Keratinocyte (primary cell): ENCODE data around the gene FBXL13. TPM values are rescaled to one million over a fixed set of nuclear protein-coding genes. Genes with fewer than 3 reads are reported as not detected.

ENCODE experiments used
- DNase-seq: peaks from one replicate; pipeline ENCODE4 v3.0.0-alpha.2; 2011; ENCODE audit warnings: low read depth, missing footprints, low spot score
- FAIRE-seq: peaks from 2 replicates; lab custom pipeline; 2011; peaks lifted over from hg19 to GRCh38; lab: Jason Lieb, UNC
- H2AFZ ChIP-seq: 2 replicates; pipeline ENCODE4 v1.6.0; 2012; ENCODE audit warnings: low read length, control low read depth, inconsistent platforms; ENCODE audit not compliant: control insufficient read depth
- H3K27ac ChIP-seq: 2 replicates; pipeline ENCODE4 v1.5.1; 2011; ENCODE audit warnings: low read length; ENCODE audit not compliant: control insufficient read depth, insufficient read depth
- H3K27me3 ChIP-seq: 3 replicates; pipeline ENCODE4 v1.6.0; 2011; ENCODE audit warnings: low read length; ENCODE audit not compliant: control insufficient read depth, insufficient read depth; ENCODE audit errors: extremely low read depth
- H3K36me3 ChIP-seq, 2 experiments: 2 replicates in 1 of 2; 3 replicates in 1 of 2; pipeline ENCODE4 v1.5.1; 2011; ENCODE audit warnings: low read length in 2 of 2, mild to moderate bottlenecking in 1 of 2; ENCODE audit not compliant: control insufficient read depth in 2 of 2, insufficient read depth in 2 of 2; ENCODE audit errors: extremely low read depth in 1 of 2
- H3K4me1 ChIP-seq: 3 replicates; pipeline ENCODE4 v1.5.1; 2011; ENCODE audit warnings: low read length; ENCODE audit not compliant: control insufficient read depth, insufficient read depth; ENCODE audit errors: extremely low read depth
- H3K4me2 ChIP-seq: 3 replicates; pipeline ENCODE4 v1.6.0; 2011; ENCODE audit warnings: low read depth, low read length; ENCODE audit not compliant: control insufficient read depth, insufficient read depth; ENCODE audit errors: extremely low read depth
- H3K4me3 ChIP-seq, 3 experiments: fragments of 200-600 bp in 1 of 3; sonication (generic) in 1 of 3; 2 replicates in 2 of 3; 3 replicates in 1 of 3; pipeline ENCODE4 v1.5.1; 2011 to 2016; ENCODE audit warnings: low read length in 3 of 3, mild to moderate bottlenecking in 3 of 3, control low read depth in 2 of 3, inconsistent platforms in 1 of 3, low read depth in 1 of 3, mixed read lengths in 1 of 3, mixed run types in 1 of 3, moderate library complexity in 1 of 3; ENCODE audit not compliant: control insufficient read depth in 2 of 3, insufficient read depth in 2 of 3; ENCODE audit errors: extremely low read depth in 1 of 3
- H3K79me2 ChIP-seq: 2 replicates; pipeline ENCODE4 v1.6.0; 2012; ENCODE audit warnings: low read length; ENCODE audit not compliant: control insufficient read depth, insufficient read depth
- H3K9ac ChIP-seq: 3 replicates; pipeline ENCODE4 v1.6.0; 2011; ENCODE audit warnings: low read length; ENCODE audit not compliant: control insufficient read depth, insufficient read depth; ENCODE audit errors: extremely low read depth
- H3K9me1 ChIP-seq: 3 replicates; pipeline ENCODE4 v1.6.0; 2011; ENCODE audit warnings: low read length; ENCODE audit not compliant: control insufficient read depth, insufficient read depth; ENCODE audit errors: extremely low read depth
- H3K9me3 ChIP-seq: 2 replicates; pipeline ENCODE4 v1.5.1; 2012; ENCODE audit warnings: low read depth, low read length; ENCODE audit not compliant: control insufficient read depth
- H4K20me1 ChIP-seq: 3 replicates; pipeline ENCODE4 v1.6.0; 2011; ENCODE audit warnings: low read length; ENCODE audit not compliant: control insufficient read depth, insufficient read depth; ENCODE audit errors: extremely low read depth
- EZH2 ChIP-seq: IDR thresholded peaks from one replicate; pipeline ENCODE4 v1.6.1; 2012; ENCODE audit warnings: inconsistent platforms, mild to moderate bottlenecking, low read length, moderate library complexity
- dilution Hi-C: fragments of 300-500 bp; cut with MboI; formaldehyde crosslinking; loops from one replicate; pipeline ENCODE4 v1.7.0; 2020; ENCODE audit warnings: low sequenced_read_pairs; ENCODE audit not compliant: extremely low pct_ligation_motif_present
- polyA plus RNA-seq, 5 experiments: library from polyadenylated mRNA; depleted of rRNA in 3 of 5; stranded (reverse) in 3 of 5; stranded (forward) in 1 of 5; unstranded in 1 of 5; fragments of >200 nt; gene quantifications; 1 replicate in 1 of 5; 2 replicates in 3 of 5; 3 replicates in 1 of 5; pipeline versions ENCODE4 v1.2.1 to v1.2.3, GENCODE V29; 2011 to 2012; ENCODE audit warnings: missing spikeins in 2 of 5, low read depth in 1 of 5, low replicate concordance in 1 of 5
- TF ChIP-seq, protein P1 (sequence below), 3 experiments: IDR thresholded peaks in 1 of 3; conservative IDR thresholded peaks in 1 of 3; optimal IDR thresholded peaks in 1 of 3; 2 replicates in 2 of 3; 3 replicates in 1 of 3; pipeline versions ENCODE3 to v1.5.1; 2011; ENCODE audit warnings: low read length in 3 of 3, mild to moderate bottlenecking in 3 of 3, moderate library complexity in 2 of 3, control low read depth in 1 of 3, inconsistent platforms in 1 of 3; ENCODE audit not compliant: insufficient read depth in 2 of 3; ENCODE audit errors: extremely low read depth in 1 of 3

Gene FBXL13
- polyA plus RNA-seq, 1 donor (not counting 4 experiments of a cell fraction or from before 2014, with no cell fraction given), result 0.20 TPM

DNA sequence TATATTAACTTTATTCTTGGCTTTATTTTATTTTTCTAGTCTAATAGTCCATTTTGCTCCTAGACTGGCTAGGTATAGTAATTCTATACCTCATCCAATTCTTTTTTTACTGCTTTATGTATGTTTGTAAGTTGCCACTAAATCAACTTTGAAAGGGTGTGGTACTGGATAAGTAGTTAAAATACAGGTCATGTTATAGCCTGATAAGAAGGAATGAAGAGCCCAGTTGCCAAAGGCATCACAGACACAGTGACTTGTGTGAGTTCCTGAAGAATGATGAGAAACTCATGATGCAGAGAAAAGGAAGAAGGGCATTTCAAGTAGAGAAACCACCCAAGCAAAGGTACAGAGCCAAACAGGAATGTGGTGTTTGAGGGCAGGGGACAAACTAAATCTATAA, 47.0 kb upstream of the FBXL13 start:
- H3K9me3 ChIP-seq, result no peaks in the 10 kb centered on the region
- DNase-seq (no peak), FAIRE-seq (no peak)
- H3K79me2 ChIP-seq, result no peaks in the 10 kb centered on the region
- no peak overlapping the region for H3K9ac ChIP-seq
- peaks cover 0 to 2% of the 10 kb centered on the region in 2 experiments for H3K36me3 ChIP-seq
- dilution Hi-C loops, result no loop called here
- no peak overlapping the region for H3K27ac ChIP-seq
- no peak for TF ChIP-seq EZH2
- TF ChIP-seq, protein P1, sequence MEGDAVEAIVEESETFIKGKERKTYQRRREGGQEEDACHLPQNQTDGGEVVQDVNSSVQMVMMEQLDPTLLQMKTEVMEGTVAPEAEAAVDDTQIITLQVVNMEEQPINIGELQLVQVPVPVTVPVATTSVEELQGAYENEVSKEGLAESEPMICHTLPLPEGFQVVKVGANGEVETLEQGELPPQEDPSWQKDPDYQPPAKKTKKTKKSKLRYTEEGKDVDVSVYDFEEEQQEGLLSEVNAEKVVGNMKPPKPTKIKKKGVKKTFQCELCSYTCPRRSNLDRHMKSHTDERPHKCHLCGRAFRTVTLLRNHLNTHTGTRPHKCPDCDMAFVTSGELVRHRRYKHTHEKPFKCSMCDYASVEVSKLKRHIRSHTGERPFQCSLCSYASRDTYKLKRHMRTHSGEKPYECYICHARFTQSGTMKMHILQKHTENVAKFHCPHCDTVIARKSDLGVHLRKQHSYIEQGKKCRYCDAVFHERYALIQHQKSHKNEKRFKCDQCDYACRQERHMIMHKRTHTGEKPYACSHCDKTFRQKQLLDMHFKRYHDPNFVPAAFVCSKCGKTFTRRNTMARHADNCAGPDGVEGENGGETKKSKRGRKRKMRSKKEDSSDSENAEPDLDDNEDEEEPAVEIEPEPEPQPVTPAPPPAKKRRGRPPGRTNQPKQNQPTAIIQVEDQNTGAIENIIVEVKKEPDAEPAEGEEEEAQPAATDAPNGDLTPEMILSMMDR (optimal IDR thresholded peaks at IDR 0.05 in 1 of 3, IDR thresholded peaks at IDR 0.05 in 1 of 3, conservative IDR thresholded peaks at IDR 0.05 in 1 of 3; ENCODE audit: extremely low read depth in 1 of 3, insufficient read depth in 2 of 3, low read length in 3 of 3), result no peak
- H3K4me1 ChIP-seq, result no peaks in the 10 kb centered on the region
- H3K27me3 ChIP-seq, result no peaks in the 10 kb centered on the region
- no peaks in the 10 kb centered on the region for H3K9me1 ChIP-seq
- H3K4me2 ChIP-seq, result no peak overlapping the region
- no peak overlapping the region for H3K4me3 ChIP-seq
- no peaks in the 10 kb centered on the region for H4K20me1 ChIP-seq
- no peak overlapping the region for H2AFZ ChIP-seq

DNA sequence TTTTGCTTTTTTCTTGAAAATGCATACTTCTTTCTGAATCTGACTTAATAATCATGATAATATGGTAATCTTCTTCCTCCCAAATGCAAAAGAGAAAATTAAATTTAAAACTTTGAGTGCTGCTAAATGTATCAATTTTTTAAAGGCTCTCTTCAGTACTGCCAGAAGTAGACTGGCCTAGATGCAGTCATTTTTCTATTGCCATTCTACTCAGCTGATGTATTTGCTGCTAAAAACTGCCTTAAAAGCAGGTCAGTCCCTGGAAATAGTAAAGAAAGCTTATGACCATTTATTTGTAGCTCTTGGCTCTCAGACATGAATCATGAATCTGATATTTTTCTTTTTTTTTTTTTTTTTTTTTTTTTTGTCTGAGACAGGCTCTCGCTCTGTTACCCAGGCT, 45.8 kb upstream of the FBXL13 start:
- Histone ChIP-seq H3K9me1 (no peaks in the 10 kb centered on the region), H3K27ac (no peak overlapping the region), H2AFZ (no peak overlapping the region), H3K4me1 (no peaks in the 10 kb centered on the region), H3K9me3 (no peaks in the 10 kb centered on the region), H4K20me1 (no peaks in the 10 kb centered on the region), H3K27me3 (no peaks in the 10 kb centered on the region), H3K9ac (no peak overlapping the region), H3K36me3 (peaks cover 0 to 2% of the 10 kb centered on the region in 2 experiments), H3K79me2 (no peaks in the 10 kb centered on the region), H3K4me2 (no peak overlapping the region), H3K4me3 (no peak overlapping the region)
- DNase-seq (no peak), FAIRE-seq (no peak)
- TF ChIP-seq, protein P1 (optimal IDR thresholded peaks at IDR 0.05 in 1 of 3, IDR thresholded peaks at IDR 0.05 in 1 of 3, conservative IDR thresholded peaks at IDR 0.05 in 1 of 3; ENCODE audit: extremely low read depth in 1 of 3, insufficient read depth in 2 of 3, low read length in 3 of 3), result no peak
- TF ChIP-seq EZH2, result no peak
- dilution Hi-C loops, result no loop called here
